HEK293 (cell line): ENCODE data around the gene WDFY2.

Experiments used
- MYNN ChIP-seq: fragments of 450-650 bp; formaldehyde crosslinking; IDR thresholded peaks from 2 replicates; pipeline ENCODE4 v1.5.1; 2016; ENCODE audit warnings: missing biosample characterization, missing genetic modification characterization, borderline replicate concordance
- TF ChIP-seq, protein P1 (sequence below): fragments of 450-650 bp; formaldehyde crosslinking; IDR thresholded peaks from 2 replicates; pipeline ENCODE4 v1.5.1; 2016; ENCODE audit warnings: missing biosample characterization, missing genetic modification characterization

DNA sequence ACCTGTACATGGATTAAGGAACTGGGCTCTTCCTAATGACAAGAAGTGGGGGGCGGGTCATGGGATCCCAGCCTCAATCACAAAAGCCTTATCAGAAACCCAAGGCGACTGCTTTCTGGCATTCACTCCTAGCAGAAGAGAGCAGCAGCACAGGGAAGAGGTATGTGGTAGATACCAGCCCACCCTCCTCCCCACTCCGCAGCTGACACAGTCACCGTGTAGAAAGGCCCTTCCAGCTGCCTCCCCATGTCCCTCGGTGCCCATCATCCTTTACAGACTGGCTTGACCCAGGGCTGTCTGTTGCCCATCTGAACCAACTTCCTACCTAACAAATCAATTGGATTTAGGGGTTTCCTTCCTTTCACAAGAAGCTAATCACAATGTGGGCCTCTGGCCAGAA lies 222.8 kb downstream of the WDFY2 start:
- TF ChIP-seq, protein P1, sequence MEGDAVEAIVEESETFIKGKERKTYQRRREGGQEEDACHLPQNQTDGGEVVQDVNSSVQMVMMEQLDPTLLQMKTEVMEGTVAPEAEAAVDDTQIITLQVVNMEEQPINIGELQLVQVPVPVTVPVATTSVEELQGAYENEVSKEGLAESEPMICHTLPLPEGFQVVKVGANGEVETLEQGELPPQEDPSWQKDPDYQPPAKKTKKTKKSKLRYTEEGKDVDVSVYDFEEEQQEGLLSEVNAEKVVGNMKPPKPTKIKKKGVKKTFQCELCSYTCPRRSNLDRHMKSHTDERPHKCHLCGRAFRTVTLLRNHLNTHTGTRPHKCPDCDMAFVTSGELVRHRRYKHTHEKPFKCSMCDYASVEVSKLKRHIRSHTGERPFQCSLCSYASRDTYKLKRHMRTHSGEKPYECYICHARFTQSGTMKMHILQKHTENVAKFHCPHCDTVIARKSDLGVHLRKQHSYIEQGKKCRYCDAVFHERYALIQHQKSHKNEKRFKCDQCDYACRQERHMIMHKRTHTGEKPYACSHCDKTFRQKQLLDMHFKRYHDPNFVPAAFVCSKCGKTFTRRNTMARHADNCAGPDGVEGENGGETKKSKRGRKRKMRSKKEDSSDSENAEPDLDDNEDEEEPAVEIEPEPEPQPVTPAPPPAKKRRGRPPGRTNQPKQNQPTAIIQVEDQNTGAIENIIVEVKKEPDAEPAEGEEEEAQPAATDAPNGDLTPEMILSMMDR (tag by site-specific recombination): no peak
- TF ChIP-seq MYNN (tag by site-specific recombination): no peak
